ENCODE measurements around the gene HCN4.

DNA sequence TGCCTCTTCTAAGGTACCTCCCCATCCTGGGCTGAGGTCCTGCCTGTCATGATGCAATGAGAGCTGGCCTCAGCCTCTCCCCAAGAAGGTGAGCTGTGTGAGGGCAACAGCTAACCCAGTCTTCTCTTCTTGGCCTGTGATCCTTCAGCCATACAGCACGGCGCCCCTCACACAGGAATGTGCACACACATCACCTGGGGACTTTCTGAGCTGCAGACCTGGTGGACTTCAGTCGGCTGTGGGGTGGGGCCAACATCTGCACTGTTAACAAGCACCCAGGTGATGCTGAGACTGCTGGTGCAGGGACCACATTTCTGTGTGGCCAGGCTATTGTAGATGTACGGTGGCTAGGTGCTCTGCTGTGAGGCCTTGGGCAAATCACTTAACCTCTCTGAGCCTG, 14.5 kb downstream of the HCN4 start:
- no peak for TF ChIP-seq POLR2A (IDR thresholded peaks at IDR 0.05)
- no peak for TF ChIP-seq CTCF (IDR thresholded peaks at IDR 0.05 in 8 of 11, conservative IDR thresholded peaks at IDR 0.05 in 3 of 11)

All from spleen (tissue), 7 donors.